Breast epithelium (tissue), 3 donors: Measurements from ENCODE around the gene ACVR2B.

Experiments used
- CTCF ChIP-seq, 3 donors: fragments of 450-650 bp; IDR thresholded peaks; one replicate each; pipeline ENCODE4 v1.5.1; 2016 to 2017; ENCODE audit warnings: antibody characterized with exemption in 3 of 3, mild to moderate bottlenecking in 3 of 3, moderate library complexity in 3 of 3
- POLR2AphosphoS5 ChIP-seq, 3 donors: sonication (generic); formaldehyde crosslinking; IDR thresholded peaks; one replicate each; pipeline ENCODE4 v1.6.1; 2017; ENCODE audit warnings: antibody characterized with exemption in 3 of 3

GRCh38 chr3:38454178-38454883, 641 bp downstream of the ACVR2B start:
- TF ChIP-seq POLR2AphosphoS5 (IDR thresholded peaks at IDR 0.05) = peak in 2 of 3 donors; percentile 16 to 19
- no peak for TF ChIP-seq CTCF (IDR thresholded peaks at IDR 0.05)
